Renal pelvis (tissue), 4 donors: ENCODE measurements around the gene RAD51B. TPM values are rescaled to one million over a fixed set of nuclear protein-coding genes. Genes with fewer than 3 reads are reported as not detected.

Source experiments
- DNase-seq: peaks from one replicate; pipeline ENCODE4 v3.0.0-alpha.2; 2013
- polyA plus RNA-seq, 3 donors: library from polyadenylated mRNA; unstranded; fragments of 120-200 nt; gene quantifications; one replicate each; pipeline ENCODE4 v1.2.1, GENCODE V29; 2013; ENCODE audit not compliant: insufficient read length in 3 of 3

RAD51B gene
- polyA plus RNA-seq, 3 donors, result 9.8 to 11.0 (median 9.8) TPM

- no peak for DNase-seq
Observed at GRCh38 chr14:68630081-68630571, 810.5 kb downstream of the RAD51B start.

DNA sequence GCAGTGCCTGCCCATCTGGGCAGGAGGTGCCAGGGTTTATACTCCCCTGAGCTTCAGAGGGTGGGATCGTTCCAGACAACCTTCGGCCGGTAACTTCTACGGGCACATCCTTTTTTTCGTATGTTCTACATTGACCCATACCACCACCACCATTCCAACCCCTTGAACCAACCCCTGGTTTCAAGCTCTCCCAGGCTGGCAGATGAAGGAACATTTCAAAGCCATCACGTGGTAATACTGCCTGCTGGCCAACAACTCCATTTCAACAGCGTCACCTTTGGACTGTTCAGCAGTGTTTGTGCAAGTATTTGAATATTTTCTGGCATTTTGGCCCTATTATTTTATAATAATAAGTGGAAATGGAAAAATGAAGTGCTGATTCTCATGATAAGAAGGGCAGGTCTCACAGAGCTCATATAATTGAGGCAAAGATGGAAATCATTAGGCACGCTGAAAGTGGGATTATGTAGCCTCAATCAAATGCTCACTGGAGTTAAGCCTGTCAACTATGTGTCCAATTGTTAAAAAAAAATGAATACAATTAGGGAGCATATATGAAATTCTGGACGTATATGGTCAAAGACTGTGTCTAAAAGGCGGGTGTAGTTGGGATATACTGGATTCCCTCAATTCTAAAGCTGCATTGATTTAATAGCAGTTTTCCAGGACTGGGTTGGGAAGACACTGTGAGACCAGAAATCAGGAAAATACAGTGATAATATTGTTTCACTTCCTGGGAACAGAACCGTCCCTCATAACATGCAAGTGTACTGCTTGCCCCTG, 811.2 kb downstream of the RAD51B start:
- no peak for DNase-seq

DNA sequence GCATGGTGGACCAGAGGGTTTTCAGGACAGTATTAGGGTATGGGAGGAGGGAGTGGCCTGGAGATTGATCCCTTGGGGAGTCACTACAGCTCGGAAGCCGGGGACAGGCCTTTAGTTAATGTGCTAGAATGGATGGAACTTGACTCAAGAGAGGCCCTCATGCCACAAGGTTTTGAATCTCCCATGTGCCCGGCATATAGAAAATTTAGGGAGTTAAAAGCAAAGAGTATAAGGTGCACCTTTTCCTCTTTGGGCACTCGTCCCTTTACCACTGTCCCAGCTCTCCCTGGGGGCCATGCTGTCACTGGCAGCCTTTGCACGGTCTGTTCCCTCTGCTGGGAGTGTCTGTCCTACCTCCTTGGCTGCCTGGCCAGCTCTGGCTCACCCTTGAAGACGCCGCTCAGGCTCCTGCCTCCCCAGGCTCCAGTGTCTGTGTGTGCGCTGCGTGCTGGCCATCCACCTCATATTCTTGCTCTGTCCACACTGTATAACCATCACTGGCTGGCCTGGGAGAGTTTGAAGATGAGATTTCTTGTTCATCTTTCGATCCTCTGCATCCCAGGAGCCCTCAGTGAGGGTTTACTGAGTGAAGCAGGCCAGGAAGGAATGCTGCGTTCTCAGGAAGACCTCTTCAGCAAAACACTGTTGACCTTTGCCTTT, 811.9 kb downstream of the RAD51B start:
- DNase-seq, result no peak

DNA sequence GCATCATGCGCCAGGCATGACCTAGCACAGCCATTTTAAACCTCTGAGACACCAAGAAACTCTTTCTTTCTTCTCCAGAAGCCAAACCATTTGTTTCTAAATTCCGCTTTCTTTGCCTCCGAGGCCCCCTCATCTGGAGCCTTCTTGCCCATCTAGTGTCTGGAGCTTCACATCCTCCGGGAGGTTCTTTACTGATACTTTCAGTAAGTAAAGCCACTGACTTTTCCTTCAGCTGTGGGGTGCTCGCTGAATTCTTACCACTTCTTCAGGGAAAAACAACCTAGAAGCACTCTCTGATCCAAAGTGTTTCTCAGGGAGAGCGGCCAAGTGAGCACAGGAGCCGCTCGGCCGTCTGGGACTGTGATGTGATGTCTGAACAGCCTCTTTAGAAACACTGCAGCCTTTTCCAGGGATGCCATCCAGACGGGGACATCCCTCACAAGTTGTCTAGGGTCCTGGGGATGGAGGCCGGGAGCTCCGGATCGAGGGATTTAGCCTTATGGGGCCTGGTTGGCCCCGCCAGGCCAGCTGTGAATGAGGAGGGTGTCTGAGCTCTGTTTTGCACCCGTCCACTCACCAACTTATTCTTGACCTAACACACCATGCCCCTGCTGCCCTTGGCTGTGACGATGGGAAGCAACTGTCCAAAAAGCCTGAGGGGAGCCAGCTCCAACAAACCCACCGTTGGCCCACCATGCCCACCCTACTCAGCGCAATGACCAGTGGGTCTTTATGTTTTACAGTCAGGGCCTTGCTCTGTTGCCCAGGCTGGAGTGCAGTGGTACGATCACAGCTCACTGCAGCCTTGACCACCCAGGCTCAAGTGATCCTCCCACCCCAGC, 812.7 kb downstream of the RAD51B start:
- no peak for DNase-seq

DNA sequence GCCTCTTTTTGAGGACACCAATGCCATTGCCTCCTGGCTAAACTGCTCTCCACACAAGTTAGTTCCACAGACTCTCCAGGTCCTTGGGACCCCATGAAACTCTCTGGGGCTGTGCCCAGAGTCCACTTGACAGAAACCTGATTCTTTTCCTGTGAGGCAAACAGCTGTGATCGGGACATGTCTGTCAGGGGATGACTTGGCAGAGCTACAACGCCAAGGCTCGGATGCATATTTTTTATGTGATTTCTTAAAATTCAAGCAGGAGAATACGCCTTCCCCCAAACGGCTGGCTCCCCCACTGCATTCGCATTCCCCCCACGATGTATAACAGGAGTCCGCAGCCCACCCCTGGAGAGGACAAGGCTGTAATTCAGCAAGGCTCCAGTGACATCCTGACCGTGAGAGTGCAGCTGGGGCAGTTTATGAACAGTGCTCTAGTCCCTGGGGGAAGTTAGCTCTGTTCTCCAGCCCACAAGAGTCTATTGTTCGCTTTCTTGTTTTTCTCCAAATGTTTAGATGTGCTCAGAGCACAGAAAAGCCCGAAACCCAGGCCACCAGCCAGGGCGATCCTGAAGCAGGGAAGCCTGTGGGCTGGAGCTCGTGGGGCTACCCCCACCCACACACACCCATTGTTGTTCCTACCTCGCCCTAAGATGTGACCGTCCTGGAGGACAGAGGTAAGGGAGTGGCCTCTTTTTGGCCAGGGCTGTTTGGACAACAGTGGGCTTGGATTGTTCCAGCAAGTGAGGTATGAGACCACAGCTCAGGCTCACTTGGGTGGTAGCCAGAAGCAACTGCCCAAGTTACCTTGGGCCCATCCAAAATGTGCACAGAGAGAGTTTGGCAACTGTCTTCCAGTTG, 813.8 kb downstream of the RAD51B start:
- DNase-seq, result peak; percentile 81

DNA sequence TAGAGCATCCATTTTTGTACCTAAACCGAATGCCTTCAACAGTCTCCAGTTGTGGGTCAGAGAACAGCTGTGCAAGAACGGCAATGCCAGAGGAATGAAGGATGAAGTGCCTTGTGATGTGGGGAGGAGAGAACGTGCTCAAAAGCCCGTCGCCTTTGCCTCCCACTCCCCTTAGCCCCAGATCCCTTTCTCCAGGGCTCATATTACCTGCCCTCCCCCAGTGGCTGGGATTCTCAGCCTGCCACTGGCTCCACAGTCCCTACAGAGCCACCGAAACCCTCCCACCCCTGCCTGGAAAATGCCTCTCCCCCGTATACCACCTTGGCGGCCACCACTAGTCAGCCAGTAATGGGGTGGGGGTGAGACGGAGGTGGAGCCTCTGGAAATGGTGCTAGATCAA, 814.8 kb downstream of the RAD51B start:
- DNase-seq, result peak; percentile 79

DNA sequence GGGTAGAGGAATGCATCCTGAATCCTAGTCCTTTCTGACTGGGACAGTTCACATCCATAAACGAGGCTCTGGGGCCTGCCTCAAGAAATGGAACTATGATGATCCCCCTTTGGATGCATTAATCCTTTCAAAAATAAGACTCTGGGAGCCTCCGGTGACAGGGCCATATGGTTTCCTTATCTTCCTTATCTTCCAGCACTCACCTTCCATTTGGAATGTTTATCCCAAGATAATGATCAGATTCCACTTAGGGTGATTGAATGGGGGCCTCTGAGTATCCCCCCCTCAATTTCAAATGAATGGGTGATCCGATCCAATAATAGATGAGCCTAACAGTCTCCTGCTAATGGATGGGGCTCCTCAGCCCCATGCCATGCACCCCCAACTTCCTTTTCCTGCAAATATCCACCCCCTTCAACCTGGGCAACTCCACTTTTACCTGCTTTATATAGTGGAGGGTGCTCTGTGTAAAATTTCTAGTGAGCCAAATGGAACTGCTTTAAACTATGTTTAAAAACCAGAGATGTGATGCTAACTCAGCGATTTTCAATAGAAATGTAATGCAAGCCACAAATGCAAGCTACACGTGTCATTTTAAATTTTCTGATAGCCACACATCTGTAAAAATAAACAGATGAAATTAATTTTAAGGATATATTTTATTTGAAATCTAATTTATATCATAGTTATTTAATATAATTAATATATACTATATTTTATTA, 815.5 kb downstream of the RAD51B start:
- no peak for DNase-seq

DNA sequence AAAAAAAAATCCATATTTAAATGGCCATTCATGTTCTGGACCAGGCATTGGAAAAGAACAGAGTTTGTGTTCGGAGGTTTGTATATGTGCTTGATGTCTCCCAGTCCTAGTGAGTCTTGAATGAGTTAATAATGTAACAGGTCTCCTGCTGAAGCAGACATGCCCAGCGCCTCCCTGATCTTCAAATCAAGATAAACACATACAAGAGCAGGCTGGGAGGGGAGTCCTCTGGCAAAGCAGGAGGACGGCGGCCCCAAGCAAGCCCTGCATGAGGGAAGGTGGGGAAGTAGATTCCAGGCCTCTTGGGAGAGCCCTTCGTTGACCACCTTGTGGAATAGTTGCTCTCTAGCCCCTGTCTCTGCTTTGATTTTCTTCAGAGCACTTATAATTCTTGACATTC, 817.0 kb downstream of the RAD51B start:
- no peak for DNase-seq

- DNase-seq, result peak; percentile 45
Observed at GRCh38 chr14:68637106-68638021, 817.8 kb downstream of the RAD51B start.

GRCh38 chr14:68638141-68638999, 818.8 kb downstream of the RAD51B start:
- peak; percentile 70 for DNase-seq

GRCh38 chr14:68639000-68639757, 819.6 kb downstream of the RAD51B start:
- DNase-seq, result no peak

DNA sequence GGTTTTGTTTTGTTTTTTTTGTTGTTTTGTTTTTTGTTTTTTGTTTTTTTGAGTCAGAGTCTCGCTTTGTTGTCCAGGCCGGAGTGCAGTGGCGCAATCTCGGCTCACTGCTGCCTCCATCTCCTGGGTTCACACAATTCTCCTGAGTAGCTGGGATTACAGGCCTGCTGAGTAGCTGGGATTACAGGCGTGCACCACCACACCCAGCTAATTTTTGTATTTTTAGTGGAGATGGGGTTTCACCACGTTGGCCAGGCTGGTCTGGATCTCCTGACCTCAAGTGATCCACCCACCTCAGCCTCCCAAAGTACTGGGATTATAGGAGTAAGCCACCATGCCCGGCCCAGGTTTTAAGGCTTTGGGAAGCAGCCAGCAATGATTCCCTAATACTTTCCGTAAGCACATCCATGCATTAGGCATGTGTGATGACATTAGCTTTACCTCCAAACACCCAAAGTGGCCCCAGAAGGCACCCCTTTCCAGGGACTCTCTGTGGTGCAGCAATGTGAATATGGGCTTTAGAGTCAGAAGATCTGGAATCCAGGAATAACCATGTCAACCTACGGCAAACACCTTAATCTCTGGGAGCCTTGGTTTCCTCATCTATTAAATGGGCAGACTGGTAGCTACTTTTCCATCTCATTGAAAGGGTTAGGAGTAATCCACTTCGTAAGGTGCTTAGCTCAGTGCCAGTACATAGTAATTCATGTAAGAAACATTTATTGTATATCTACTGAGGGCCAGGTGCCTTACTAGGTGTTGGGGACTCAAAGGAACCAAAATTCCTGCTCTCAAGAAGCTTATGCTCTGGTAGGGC, 820.4 kb downstream of the RAD51B start:
- no peak for DNase-seq

GRCh38 chr14:68643673-68644072, 824.1 kb downstream of the RAD51B start:
- no peak for DNase-seq

DNA sequence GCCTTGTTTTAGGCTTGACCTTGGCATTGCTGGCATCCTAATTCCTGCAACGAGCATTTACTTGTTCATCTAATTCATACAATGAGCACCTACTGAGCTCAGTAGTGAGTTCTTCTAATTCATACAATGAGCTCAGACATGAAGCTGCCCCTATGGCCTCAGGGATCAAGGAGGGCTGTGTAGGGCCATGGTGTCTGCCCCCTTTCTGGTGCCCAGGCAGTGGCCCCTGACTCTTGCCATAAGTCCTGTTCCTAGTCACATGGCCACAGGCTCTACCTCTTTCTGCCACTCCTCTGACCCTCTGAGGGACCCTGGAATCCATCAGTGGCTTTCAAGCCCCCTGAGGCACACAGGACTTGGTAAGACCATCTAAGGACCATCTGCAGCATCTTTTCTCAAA, 824.5 kb downstream of the RAD51B start:
- no peak for DNase-seq

- DNase-seq, result no peak
Observed at GRCh38 chr14:68645371-68645770, 825.8 kb downstream of the RAD51B start.

GRCh38 chr14:68649476-68650189, 830.1 kb downstream of the RAD51B start:
- DNase-seq, result no peak
